Lower leg skin (tissue), 4 donors: ENCODE results near the gene TGOLN2. TPM values are rescaled to one million over a fixed set of nuclear protein-coding genes. Genes with fewer than 3 reads are reported as not detected.
"Not testable (repeated sequence)": the region's sequence is repeated elsewhere in the genome, so short reads cannot be mapped to it uniquely, and the experiment has no call there.

Source experiments
- DNase-seq, 2 donors: peaks; one replicate each; pipeline ENCODE4 v3.0.0-alpha.2; 2019; ENCODE audit warnings: low spot score in 2 of 2
- H3K4me3 ChIP-seq: fragments of 200-600 bp; sonication (generic); 2 replicates; pipeline ENCODE4 v1.5.1; 2017; ENCODE audit warnings: mild to moderate bottlenecking, low read depth; ENCODE audit not compliant: poor library complexity, severe bottlenecking
- CTCF ChIP-seq, 3 donors: fragments of 450-650 bp; IDR thresholded peaks; one replicate each; pipeline ENCODE4 v1.5.1; 2016; ENCODE audit warnings: antibody characterized with exemption in 3 of 3, mild to moderate bottlenecking in 3 of 3, moderate library complexity in 2 of 3
- POLR2A ChIP-seq, 2 donors: fragments of 450-650 bp; IDR thresholded peaks; one replicate each; pipeline ENCODE4 v1.6.1; 2016 to 2017; ENCODE audit warnings: antibody characterized with exemption in 2 of 2, mild to moderate bottlenecking in 1 of 2, moderate library complexity in 1 of 2
- WGBS, 2 donors: methylation state at CpG; one replicate each; pipeline ENCODE4 v1.1.5; 2018; 5-methylcytosine and 5-hydroxymethylcytosine counted together
- intact Hi-C: fragments of 100-400 bp; cut with DNase I; formaldehyde crosslinking; loops from one replicate; pipeline ENCODE4 v1.15.0; 2023; ENCODE audit warnings: low total_unique reads
- total RNA-seq, 4 donors: library from RNA; depleted of rRNA; stranded (reverse); fragments of >200 nt; gene quantifications; one replicate each; pipeline ENCODE4 v1.1.0, GENCODE V29; 2016

TGOLN2 gene
- total RNA-seq, 4 donors from 2014 or later, result 57.3 to 90.4 (median 82.3) TPM

- TF ChIP-seq POLR2A (IDR thresholded peaks at IDR 0.05) (no peak), CTCF (IDR thresholded peaks at IDR 0.05) (no peak)
- no peak for DNase-seq
- intact Hi-C loops, result no loop called here
These were observed 41.1 kb upstream of the TGOLN2 start for GRCh38 chr2:85368921-85369320.

GRCh38 chr2:85367180-85367579, 39.4 kb upstream of the TGOLN2 start:
- TF ChIP-seq CTCF (IDR thresholded peaks at IDR 0.05) (no peak), POLR2A (IDR thresholded peaks at IDR 0.05) (no peak)
- 79 to 80% methylated on average over 5 of the region's 5 CpGs for WGBS, 2 donors
- intact Hi-C loops, result no loop called here
- no peak overlapping the region for H3K4me3 ChIP-seq
- no peak for DNase-seq

More at GRCh38 chr2:85368921-85369320, 41.1 kb upstream of the TGOLN2 start:
- H3K4me3 ChIP-seq, result no peak overlapping the region

- WGBS, 2 donors, result 93% methylated on average over 5 of the region's 5 CpGs
- H3K4me3 ChIP-seq, intact Hi-C loops, DNase-seq: not testable (repeated sequence)
These were observed 35.0 kb upstream of the TGOLN2 start for GRCh38 chr2:85362653-85363387.

- DNase-seq, result no peak
- WGBS, 2 donors, result 65 to 84% methylated on average over 3 of the region's 3 CpGs
- H3K4me3 ChIP-seq, result no peak overlapping the region
- intact Hi-C loops, result no loop called here
- TF ChIP-seq POLR2A (IDR thresholded peaks at IDR 0.05) (no peak), CTCF (IDR thresholded peaks at IDR 0.05) (no peak)
These were observed 29.9 kb upstream of the TGOLN2 start for GRCh38 chr2:85357736-85358135.

GRCh38 chr2:85356186-85356585, 28.4 kb upstream of the TGOLN2 start:
- DNase-seq, result no peak
- H3K4me3 ChIP-seq, result no peak overlapping the region
- TF ChIP-seq CTCF (IDR thresholded peaks at IDR 0.05), result no peak
- no peak for TF ChIP-seq POLR2A (IDR thresholded peaks at IDR 0.05)
- WGBS, 2 donors, result 97 to 100% methylated on average over 2 of the region's 2 CpGs
- intact Hi-C loops, result no loop called here

GRCh38 chr2:85355521-85355920, 27.7 kb upstream of the TGOLN2 start:
- TF ChIP-seq POLR2A (IDR thresholded peaks at IDR 0.05), result no peak
- TF ChIP-seq CTCF (IDR thresholded peaks at IDR 0.05), result no peak

More at GRCh38 chr2:85355521-85355920, 27.7 kb upstream of the TGOLN2 start:
- intact Hi-C loops, result no loop called here
- no peak for DNase-seq
- H3K4me3 ChIP-seq, result no peak overlapping the region
- WGBS, 2 donors, result 71 to 72% methylated on average over 3 of the region's 3 CpGs
